Measurements from ENCODE around the gene GSTM1.
A peak's percentile ranks its signal among the peaks of the same experiment; 100 is the strongest.

Gene GSTM1

DNA sequence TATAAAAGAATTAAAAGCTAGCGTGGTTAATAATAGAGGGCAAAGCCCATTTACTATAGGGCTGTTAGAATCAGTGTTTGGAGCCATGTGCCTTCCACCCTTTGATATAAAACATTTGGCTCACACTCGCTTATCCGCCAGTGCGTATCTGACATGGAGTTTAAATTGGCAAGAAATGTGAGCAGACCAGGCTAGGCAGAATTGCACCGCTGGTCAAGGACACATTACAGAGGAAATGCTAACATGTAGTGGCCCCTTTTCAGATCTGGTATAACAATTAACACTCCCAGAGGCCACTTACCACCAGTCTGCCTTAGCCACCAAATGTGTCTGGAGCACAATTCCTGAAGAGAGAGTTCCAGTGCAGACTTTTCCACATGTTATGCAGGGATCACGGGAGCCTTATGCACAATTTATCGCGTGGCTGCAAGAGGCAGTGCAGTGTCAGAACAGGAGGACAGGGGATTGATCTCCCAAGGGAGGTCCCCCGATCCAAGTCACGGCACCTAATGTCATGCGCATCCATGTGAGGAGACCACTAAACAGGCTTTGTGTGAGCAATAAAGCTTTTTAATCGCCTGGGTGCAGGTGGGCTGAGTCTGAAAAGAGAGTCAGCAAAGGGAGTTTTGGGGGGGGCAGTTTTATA is 39.2 kb downstream of the GSTM1 start:
- DNase-seq (ENCODE audit: low spot score): no peak

DNA sequence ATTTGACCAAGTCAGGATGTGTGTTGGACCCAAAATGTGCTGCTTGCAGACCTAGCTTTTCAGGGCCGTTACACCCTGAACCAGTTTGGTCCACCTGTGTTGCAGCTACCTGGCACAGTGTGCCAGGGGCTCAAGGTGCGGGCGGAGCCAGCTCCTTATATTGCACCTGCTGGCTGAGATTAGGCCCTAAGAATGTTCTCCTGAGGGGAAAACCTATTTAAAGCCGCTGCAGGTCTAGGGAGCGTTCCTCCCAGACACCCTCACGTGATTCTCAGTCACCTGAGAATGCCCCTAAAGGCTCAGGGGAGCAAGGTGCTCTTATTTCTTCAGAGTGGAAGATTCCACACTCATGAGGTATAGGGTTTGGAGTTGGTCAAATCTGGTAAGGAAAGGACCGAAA is 41.3 kb downstream of the GSTM1 start:
- no peak for DNase-seq (ENCODE audit: low spot score)

DNA sequence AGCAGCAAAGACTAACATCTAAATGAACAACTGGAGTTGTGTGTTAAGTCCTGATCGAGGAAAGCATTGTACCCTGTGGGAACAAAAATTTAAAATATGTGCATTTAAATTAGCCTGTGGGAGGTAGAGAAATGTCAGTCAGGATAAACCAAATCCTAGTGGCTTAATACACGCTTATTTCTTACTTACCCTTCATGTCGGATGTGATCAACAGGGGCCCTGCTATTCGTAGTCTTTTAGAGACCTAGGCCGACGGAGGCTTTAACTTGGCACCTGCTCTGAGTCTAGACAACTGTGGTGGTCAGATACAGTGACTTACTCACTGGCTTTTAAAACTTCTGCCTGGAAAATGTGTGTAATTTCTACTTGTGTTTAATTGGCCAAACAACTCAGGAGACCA is 43.0 kb downstream of the GSTM1 start:
- DNase-seq (ENCODE audit: low spot score): no peak

DNA sequence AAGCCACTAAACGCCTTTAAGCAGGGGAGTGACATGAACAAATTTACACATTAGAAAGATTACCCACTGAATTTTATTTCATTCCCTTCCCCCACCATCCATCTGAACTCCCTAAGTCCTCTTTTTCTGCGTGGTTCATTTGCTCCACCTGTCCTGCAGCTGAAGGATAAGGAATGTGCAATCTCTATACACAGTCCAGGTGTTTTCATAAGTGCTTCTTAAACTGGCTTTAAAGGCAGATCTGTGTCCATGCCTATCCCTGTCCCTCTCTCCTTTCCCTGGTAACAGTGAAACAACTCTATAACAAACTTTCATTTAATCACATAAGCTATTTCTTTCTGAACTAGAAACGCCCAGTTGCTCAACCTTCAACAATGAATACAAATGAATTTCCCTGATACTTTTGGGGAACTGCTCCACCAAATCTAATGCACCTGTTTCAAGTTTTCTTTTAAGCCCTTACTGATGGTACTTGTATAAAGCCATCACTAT is 44.8 kb downstream of the GSTM1 start:
- no peak for DNase-seq (ENCODE audit: low spot score)

DNA sequence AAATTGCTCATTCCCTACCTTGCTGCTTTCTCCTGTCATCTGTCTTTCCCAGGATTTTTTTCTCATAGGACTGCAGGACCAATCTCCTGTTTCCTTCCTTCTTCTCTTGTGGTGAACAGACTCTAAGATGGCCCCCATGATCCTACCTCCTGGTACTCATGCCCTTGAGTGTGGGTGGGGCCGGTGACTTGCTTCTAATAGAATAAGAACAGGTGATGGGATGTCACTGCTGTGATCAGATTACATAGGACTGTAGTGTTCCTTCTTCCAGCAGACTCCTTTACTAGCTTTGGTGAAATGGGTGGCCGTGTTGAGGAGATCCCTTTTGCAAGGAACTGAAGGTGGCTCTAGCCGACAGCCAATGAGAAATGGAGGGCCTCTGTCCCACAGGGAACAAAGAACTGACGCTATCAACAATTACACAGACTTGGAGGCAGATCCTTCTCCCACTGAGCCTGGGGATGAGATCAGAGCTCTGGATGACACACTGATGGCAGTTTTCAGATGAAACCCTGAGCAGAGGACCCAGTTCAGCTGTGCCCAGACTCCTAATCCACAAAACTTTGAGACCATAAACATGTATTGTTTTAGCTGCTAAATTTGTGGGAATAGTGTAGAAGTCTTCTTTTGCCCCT is 45.7 kb downstream of the GSTM1 start:
- no peak for DNase-seq (ENCODE audit: low spot score)

DNA sequence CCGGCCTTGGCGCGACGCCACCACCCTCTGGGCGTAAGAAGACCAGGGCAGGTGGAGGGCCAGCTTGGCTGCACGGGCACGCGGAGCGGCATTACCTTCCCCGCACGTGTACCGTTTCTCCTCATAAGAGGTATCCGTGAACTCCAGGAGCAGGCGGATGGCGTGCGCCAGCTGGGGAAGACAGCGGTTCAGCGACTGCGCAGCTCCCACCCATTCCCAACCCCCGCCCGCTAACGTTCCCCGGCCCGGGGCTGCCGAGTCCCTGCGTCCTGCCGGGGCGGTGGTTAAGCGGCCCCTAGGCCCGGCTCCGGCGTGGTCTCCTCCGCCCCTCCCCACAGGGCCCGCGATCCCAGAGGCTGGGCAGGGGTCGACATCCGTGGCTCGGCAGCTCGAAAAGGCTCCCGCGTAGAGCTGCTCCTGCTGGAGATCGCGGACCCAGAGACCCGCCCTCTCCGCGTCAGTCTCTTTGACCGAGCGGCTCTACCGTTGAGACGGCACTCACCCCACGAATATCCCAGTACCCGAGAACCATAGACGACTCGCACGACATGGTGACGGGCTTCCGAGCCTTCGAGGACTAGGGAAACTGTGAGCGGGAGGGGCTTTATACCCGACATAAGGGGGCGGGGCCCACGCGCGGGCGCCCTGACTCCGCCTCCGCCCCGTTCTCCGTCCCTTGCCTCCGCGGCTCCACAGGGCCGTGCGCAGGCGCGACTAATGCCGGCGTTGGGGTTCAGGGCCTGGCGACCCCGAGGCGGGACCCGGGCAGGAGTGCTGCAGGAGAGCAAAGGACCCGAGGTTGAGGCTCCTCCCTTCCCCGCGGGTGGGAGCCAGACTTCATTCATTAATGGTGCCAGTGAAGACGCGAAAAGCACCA is 52.4 kb downstream of the GSTM1 start:
- DNase-seq (ENCODE audit: low spot score): peak; percentile 56

DNA sequence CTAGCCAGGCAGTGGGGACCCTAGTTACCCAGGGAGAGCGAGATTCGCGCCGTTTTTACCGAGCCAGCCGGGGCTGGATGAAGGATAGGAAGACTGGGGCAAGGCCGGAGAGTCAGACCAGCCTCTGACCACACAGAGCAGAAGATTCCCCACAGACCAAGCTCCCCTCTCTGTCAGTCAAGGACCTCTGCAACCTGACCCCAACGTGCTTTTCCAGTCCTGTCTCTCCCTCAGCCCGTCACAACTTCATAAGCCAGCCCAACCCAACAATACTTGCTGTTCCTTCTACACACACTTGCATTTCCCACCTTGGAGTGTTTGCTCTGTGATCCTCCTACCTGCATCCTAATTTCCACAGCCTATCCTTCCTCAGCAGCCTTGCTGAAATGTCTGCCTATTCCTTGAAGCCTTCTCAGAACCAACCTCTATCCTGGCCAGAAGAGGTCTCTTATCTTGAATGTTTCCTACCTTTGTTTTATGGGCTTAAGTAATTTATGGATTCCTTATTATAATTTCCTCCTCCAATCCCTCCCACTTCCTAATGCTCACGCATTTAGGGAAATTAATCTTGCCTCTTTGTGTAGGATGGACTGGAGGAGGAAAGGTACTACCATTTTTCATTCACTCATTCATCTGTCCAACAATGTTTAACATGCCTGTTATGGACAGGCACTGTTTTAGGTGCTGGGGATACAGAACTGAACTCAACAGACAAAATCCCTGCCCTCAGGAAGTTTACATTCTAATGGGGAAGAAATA is 53.2 kb downstream of the GSTM1 start, which contains the start of gene GSTM3:
Gene GSTM3, minus strand, starts transcription at position 424 of the 759 bp plus-strand sequence. CDS start 751 bp downstream, outside the sequence.
- no peak for DNase-seq (ENCODE audit: low spot score)

Data from LoVo (cell line).